SHP77 treated with DMSO at 0.1 percent for 48 hours (cell line): ENCODE results near the gene EFNB2.

ENCODE experiments used
- DNase-seq: peaks from one replicate; lab custom pipeline; 2025; lab: John Stamatoyannopoulos, UW

Gene EFNB2, protein sequence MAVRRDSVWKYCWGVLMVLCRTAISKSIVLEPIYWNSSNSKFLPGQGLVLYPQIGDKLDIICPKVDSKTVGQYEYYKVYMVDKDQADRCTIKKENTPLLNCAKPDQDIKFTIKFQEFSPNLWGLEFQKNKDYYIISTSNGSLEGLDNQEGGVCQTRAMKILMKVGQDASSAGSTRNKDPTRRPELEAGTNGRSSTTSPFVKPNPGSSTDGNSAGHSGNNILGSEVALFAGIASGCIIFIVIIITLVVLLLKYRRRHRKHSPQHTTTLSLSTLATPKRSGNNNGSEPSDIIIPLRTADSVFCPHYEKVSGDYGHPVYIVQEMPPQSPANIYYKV

GRCh38 chr13:106535552-106536243, at the start of gene EFNB2:
Gene EFNB2 (minus strand): TSS chr13:106535662. CDS start chr13:106534964, 698 bp downstream.
- DNase-seq, result peak; percentile 96

DNA sequence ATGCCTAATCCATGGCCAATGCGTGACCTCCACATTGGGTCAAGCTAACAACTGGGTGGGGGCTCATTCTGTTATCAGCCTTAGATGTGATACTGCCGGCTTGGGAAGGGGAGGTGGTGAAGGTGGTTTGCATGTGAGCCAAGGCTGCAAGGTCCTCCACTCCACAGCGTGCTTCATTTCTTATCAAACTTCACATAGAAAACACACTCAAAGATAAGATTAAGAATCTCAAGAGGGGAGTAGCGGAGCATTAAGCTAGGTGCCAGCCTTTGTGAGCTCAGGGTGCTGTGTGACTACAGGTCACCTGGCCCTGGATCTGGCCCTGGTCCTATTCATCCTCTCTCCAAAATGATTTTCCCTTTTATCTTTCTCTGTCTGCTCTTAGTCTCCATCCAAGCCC, 45.8 kb upstream of the EFNB2 start:
- DNase-seq, result no peak

DNA sequence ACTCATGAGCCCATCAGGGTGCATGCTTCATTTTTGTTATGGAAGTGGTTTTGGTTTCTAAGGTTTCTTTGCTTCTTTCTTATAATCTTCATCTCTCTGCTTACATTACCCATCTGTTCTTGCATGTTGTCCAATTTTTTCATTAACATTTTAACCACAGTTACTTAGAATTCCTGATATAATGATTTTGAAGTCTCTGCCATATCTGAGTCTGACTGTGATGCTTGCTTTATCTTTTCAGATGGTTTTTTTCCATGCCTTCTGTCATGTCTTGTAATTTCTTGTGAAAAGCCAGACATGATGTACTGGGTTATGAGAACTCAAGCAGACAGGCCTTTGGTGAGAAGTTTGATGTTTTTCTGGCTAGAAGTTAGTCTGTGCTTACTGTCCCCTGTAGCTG, 40.4 kb upstream of the EFNB2 start:
- no peak for DNase-seq

- DNase-seq, result no peak
Measured at GRCh38 chr13:106573868-106574267, 38.4 kb upstream of the EFNB2 start.

DNA sequence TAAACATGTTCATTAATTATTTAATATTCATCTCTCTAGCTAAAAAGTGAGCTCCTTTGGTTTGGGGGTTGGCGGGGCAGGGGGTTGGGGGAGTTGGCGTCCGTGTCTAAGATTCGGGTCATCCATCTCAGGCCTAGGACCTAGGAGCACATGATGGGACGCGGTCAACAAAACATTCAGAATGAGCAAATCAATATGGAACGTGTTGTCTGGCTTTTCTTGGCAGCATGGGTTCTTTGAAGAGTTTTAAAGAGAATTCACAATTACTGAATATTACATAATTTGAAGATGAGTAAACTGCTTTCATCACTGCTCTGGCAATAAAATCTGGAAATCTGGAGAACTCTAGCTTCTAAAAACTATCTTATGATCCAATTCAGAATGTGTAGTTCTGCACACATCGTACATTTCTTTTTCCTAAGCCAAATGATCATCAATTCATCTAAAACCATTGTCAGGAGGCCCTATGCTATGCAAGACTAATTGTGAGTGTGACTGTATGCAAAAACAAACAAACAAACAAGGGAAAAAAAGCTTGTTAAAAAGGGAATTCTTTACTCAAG, 37.9 kb upstream of the EFNB2 start:
- no peak for DNase-seq

DNA sequence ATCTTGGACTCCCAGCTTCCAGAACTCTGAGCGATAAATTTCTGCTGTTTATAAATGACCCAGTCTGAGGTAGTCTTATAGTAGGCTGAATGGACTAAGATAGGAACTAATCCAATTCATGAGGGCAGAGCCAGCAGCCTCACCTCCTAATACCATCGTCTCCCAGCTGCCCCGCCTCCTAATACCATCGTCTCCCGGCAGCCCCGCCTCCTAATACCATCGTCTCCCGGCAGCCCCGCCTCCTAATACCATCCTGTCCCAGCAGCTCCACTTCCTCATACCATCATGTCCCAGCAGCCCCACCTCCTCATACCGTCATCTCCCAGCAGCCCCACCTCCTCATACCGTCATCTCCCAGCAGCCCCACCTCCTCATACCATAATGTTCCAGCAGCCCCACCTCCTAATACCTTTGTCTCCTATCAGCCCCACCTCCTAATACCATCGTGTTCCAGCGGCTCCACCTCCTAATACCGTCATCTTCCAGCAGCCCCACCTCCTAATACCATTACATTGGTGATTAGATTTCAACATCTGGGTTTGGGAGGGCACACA, 34.9 kb upstream of the EFNB2 start:
- DNase-seq, result peak; percentile 77

- DNase-seq, result no peak
Measured at GRCh38 chr13:106569233-106570095, 34.0 kb upstream of the EFNB2 start.

DNA sequence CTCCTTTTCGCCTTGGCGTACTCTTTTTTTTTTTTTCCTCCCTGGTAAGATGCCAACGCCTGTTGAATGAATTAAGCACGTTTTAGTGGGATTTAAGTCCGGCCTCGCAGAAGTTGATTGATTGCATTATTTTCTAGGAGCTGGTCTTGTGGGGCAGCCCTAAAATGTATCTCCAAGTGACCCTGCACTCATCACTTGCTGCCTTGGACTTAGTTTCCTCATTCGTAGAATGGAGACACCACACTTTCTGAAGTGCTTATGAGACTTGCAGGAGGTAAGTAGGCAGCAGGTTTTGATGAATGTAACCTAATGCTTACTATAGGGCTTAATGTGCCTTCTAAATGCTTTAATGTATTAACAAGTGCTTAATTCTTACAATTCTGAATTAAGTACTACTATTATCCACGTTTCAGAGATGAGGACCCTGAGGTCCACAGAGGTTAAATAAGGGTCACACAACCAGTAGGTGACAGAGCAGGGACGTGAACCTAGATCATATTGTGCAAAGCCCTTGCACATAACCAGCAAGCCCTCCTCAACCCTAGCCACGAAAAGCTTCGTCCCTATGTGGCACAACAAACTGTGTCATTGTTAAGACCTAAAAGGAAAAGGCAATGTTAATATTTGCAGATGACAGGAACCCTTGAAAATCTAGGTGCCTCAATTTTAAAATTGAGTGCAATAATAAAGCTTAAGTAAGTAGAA, 33.0 kb upstream of the EFNB2 start:
- DNase-seq, result no peak

DNA sequence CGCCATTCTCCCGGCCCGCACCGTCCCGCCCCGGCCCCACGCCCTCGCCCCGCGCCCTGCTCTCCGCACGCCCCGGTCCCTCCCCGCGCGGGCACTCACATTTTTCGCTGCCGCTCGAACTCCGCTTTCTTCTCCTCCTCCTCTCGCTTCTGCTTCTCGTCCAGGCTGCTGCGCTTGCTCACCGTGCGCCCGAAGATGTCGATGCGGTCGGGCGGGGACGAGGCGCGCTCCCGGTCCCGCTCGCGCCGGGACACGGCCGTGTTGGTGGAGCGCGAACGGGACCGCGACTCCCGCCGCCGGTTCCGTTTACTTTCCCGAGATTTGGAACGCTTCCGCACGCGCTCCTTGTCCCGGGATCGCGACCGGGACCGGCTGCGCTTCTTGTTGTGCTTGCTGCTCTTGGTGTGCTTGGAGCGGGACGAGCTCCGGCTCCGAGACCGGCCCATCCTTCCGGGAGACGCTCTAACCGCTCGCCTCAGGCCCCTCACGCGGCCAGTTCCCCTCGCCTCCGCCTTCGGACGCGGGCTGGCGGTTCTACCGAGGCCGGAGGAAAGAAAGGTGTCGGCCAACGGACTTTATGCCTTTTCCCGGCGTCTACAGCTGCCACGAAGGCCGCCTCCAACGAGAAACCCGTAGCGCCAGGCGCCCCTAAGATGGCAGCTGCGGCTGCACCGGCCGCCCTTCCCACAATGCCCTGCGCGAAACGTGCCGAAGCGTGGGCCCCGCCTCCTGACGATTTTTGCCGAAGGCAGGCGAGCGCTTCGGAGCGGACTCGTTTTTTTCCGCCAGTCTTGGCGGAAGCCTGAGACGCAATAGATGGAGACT, 32.2 kb upstream of the EFNB2 start, which contains the start of gene ARGLU1:
Gene ARGLU1 (minus strand): TSS at position 664 of the 825 bp plus-strand sequence. CDS start 218 bp downstream, at position 446.
- peak; percentile 93 for DNase-seq

- peak; percentile 40 for DNase-seq
Measured at GRCh38 chr13:106566641-106567473, 31.4 kb upstream of the EFNB2 start.

GRCh38 chr13:106565127-106565775, 29.8 kb upstream of the EFNB2 start:
- no peak for DNase-seq

GRCh38 chr13:106562301-106562700, 26.8 kb upstream of the EFNB2 start:
- DNase-seq, result no peak

DNA sequence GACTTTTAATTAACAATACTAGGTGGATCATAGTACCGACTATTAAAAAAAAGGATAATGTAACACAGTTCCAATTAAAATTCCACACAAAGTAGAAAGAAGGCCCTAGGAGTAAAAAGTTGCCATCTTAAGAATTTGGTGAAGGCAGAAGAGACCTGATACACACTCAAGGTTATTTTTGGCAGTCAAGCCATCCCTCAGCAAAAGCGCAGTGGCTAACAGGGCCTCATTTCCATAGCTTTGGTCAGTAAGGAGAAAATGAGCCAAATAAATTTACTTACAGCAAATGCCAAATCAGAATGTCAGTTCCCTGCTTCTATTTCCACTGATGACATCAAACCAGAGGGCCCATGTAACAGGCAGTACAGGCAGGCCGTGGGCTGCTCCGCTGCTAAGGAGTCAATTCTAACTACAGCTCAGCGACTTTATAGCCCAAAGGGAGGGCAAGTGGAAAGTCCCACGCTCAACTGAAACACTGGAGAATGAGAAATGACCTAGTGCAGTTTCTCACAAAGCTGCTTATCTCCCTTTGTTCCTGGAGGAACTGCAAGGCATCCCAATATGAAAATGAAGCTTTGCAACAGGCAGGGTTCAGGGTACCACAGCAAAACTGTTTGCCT, 26.2 kb upstream of the EFNB2 start:
- no peak for DNase-seq

- no peak for DNase-seq
Measured at GRCh38 chr13:106560821-106561220, 25.4 kb upstream of the EFNB2 start.

DNA sequence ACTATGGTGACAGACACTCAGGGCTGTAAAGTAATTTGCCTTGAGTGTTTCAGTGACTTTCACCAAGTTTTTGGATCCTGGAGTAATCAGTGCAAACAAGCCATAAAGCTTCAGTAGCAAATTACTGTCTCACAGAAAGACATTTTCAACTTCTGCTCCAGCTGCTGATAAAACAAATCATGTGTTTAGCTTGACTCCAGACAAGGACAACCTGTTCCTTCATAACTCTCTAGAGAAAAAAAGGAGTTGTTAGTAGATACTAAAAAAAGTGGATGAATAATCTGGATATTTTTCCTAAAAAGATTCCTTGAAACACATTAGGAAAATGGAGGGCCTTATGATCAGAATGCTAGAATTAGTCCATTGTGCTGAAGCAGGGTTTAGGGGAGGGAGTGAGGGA, 23.1 kb upstream of the EFNB2 start:
- no peak for DNase-seq

GRCh38 chr13:106555631-106556328, 20.3 kb upstream of the EFNB2 start:
- no peak for DNase-seq

DNA sequence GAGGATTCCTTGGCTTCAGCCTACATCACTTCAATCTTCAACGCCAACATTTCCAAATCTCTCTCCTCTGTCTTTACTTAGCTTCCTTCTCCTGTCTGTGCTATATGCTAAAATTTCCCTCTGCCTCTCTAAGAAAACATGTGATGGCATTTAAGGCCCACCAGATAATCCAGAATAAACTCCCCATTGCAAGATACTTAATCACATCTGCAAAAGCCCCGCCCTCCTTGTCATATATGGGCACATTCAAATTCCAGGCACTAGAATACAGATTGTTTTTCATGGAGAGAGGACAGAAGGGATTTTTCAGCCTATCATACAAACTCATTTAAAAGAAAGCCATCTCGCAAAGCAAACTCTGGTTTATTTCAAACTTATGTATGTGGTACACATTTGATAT, 16.3 kb upstream of the EFNB2 start:
- no peak for DNase-seq

- no peak for DNase-seq
Measured at GRCh38 chr13:106551350-106551749, 15.9 kb upstream of the EFNB2 start.
